CD4-positive, alpha-beta T cell treated with Interleukin-6 at 100 ng/mL for 8 hours (primary cell): ENCODE data around the gene LTBP1.
A peak's percentile ranks its signal among the peaks of the same experiment; 100 is the strongest.
"Not testable (repeated sequence)": the region's sequence is repeated elsewhere in the genome, so short reads cannot be mapped to it uniquely, and the experiment has no call there.

Experiments
- DNase-seq: peaks from one replicate; pipeline ENCODE4 v3.0.0-alpha.2; 2020; ENCODE audit warnings: mixed read lengths, low spot score

Gene LTBP1

GRCh38 chr2:33383855-33384598 lies 437.3 kb downstream of the LTBP1 start:
- DNase-seq, result no peak

- no peak for DNase-seq
Measured at GRCh38 chr2:33384599-33384961, 437.8 kb downstream of the LTBP1 start.

- DNase-seq, result no peak
Measured at GRCh38 chr2:33388996-33389395, 442.2 kb downstream of the LTBP1 start.

GRCh38 chr2:33389695-33390094 lies 442.9 kb downstream of the LTBP1 start:
- not testable (repeated sequence) for DNase-seq

- no peak for DNase-seq
Measured at GRCh38 chr2:33391529-33392255, 444.9 kb downstream of the LTBP1 start.

- DNase-seq, result no peak
Measured at GRCh38 chr2:33392366-33392765, 445.6 kb downstream of the LTBP1 start.

- DNase-seq, result no peak
Measured at GRCh38 chr2:33395034-33395433, 448.3 kb downstream of the LTBP1 start.

GRCh38 chr2:33395655-33396249 lies 449.0 kb downstream of the LTBP1 start:
- peak; percentile 11 for DNase-seq

GRCh38 chr2:33404321-33404720 lies 457.6 kb downstream of the LTBP1 start:
- DNase-seq, result no peak

- no peak for DNase-seq
Measured at GRCh38 chr2:33406622-33407021, 459.9 kb downstream of the LTBP1 start.

- DNase-seq, result no peak
Measured at GRCh38 chr2:33408109-33408508, 461.4 kb downstream of the LTBP1 start.

- no peak for DNase-seq
Measured at GRCh38 chr2:33409417-33409955, 462.7 kb downstream of the LTBP1 start.

- no peak for DNase-seq
Measured at GRCh38 chr2:33411765-33412164, 465.0 kb downstream of the LTBP1 start.

GRCh38 chr2:33412920-33413319 lies 466.2 kb downstream of the LTBP1 start:
- no peak for DNase-seq

GRCh38 chr2:33419581-33420200 lies 472.9 kb downstream of the LTBP1 start:
- no peak for DNase-seq

- no peak for DNase-seq
Measured at GRCh38 chr2:33420726-33421125, 474.0 kb downstream of the LTBP1 start.

- DNase-seq, result no peak
Measured at GRCh38 chr2:33421820-33422219, 475.1 kb downstream of the LTBP1 start.

- DNase-seq, result no peak
Measured at GRCh38 chr2:33425161-33425560, 478.4 kb downstream of the LTBP1 start.

- no peak for DNase-seq
Measured at GRCh38 chr2:33425586-33426031, 478.9 kb downstream of the LTBP1 start.

- no peak for DNase-seq
Measured at GRCh38 chr2:33426666-33427231, 480.0 kb downstream of the LTBP1 start.

- DNase-seq, result no peak
Measured at GRCh38 chr2:33430077-33430476, 483.3 kb downstream of the LTBP1 start.

- no peak for DNase-seq
Measured at GRCh38 chr2:33430856-33431255, 484.1 kb downstream of the LTBP1 start.
